ENCODE data around the gene CCDC91. TPM values are rescaled to one million over a fixed set of nuclear protein-coding genes. Genes with fewer than 3 reads are reported as not detected.

Gene CCDC91
- total and polyA plus RNA-seq, 9 of the 15 experiments (the other 6 are each of a cell fraction or from before 2014, with no cell fraction given) = 10.1 to 31.1 (median 26.3) TPM

- TF ChIP-seq CUX1 (CRISPR knock-in tag; IDR thresholded peaks at IDR 0.05) (no peak), ZNF778 (CRISPR knock-in tag; IDR thresholded peaks at IDR 0.05) (no peak), HLTF (IDR thresholded peaks at IDR 0.05) (no peak), PHF20 (IDR thresholded peaks at IDR 0.05; ENCODE audit: partially characterized antibody) (no peak), ZFP30 (CRISPR knock-in tag; IDR thresholded peaks at IDR 0.05; ENCODE audit: borderline replicate concordance) (no peak), JUND (IDR thresholded peaks at IDR 0.05; ENCODE audit: borderline replicate concordance, low read depth, low read length) (no peak), JUND (tag; IDR thresholded peaks at IDR 0.05; ENCODE audit: borderline replicate concordance, low read depth, low read length) (no peak)
Measured at GRCh38 chr12:28257411-28257810, 67.2 kb downstream of the CCDC91 start (continued).
